Measurements from ENCODE around the gene CCDC40. TPM values are rescaled to one million over a fixed set of nuclear protein-coding genes. Genes with fewer than 3 reads are reported as not detected.

CCDC40 gene
- total and polyA plus RNA-seq, 9 of the 15 experiments (the other 6 are each of a cell fraction or from before 2014, with no cell fraction given): 0.07 to 0.33 TPM; not detected in 7

DNA sequence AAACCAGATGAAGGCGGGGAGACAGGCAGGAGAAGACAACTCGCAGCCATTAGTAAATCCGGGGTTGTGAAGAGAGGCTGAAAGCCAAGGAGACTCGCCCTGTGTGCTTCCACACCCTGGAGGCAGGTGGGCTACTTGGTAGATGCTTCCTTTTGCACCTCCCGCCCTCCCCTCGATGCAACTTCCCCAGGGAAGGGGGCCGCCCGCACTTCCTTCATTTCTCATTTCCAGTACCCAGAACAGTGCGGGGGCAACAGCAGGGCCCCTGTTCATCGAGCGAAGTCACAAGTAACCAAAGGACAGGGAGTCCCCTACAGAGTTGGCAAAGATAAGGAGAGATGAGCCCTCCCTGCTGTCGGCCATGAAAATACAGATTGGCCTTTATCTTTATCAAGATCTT is 25.0 kb downstream of the CCDC40 start:
- ChIA-PET CTCF (ENCODE audit: low intra/inter-chr PET ratio) (no interaction called here), POLR2A (no interaction called here)
- Histone ChIP-seq H4K20me1 (replicated peaks; ENCODE audit: control insufficient read depth, insufficient read depth, low read length) (no peaks in the 10 kb centered on the region), H3K4me1 (replicated peaks in 1 of 2; ENCODE audit: control insufficient read depth in 2 of 2, insufficient read depth in 2 of 2, low read length in 2 of 2) (peaks cover 10 to 14% of the 10 kb centered on the region in 2 experiments), H3K36me3 (ENCODE audit: control insufficient read depth, insufficient read depth, low read length) (no peaks in the 10 kb centered on the region), H3K9me1 (ENCODE audit: control insufficient read depth, insufficient read depth, low read length) (no peaks in the 10 kb centered on the region), H3K27ac (ENCODE audit: extremely low read depth, low read depth, low read length) (no peak overlapping the region), H3K4me2 (ENCODE audit: insufficient read depth, low read length) (no peak overlapping the region), H3K79me2 (ENCODE audit: control insufficient read depth, insufficient read depth, low read length) (no peaks in the 10 kb centered on the region), H3K4me3 (no peak overlapping the region), H2AFZ (ENCODE audit: low read depth, low read length) (no peak overlapping the region), H3K27me3 (ENCODE audit: control insufficient read depth in 2 of 2, insufficient read depth in 2 of 2, low read length in 2 of 2) (peaks cover 26 to 56% of the 10 kb centered on the region in 2 experiments), H3K9ac (ENCODE audit: insufficient read depth in 1 of 2, low read depth in 2 of 2, low read length in 2 of 2) (no peak overlapping the region), H3K9me3 (replicated peaks; ENCODE audit: control insufficient read depth, insufficient read depth, low read depth, low read length) (no peaks in the 10 kb centered on the region)
- intact Hi-C loops (cut with micrococcal nuclease): no loop called here
- BruUV-seq (replicated peaks): no TSS peak
- WGBS (ENCODE audit: insufficient coverage, low coverage, missing lambda C conversion rate): 20% methylated on average over 11 of the region's 12 CpGs
- ATAC-seq (no peak), DNase-seq (ENCODE audit: extremely low read depth in 1 of 4, low spot score in 3 of 4) (no peak), FAIRE-seq (no peak)
- in situ Hi-C loops (cut with MboI): no loop called here
- TF ChIP-seq TRIM25 (IDR thresholded peaks at IDR 0.05; ENCODE audit: borderline replicate concordance): no peak
- no peak for TF ChIP-seq RBM39 (optimal IDR thresholded peaks at IDR 0.05; ENCODE audit: low read depth, low read length)
- TF ChIP-seq ZNF263 (CRISPR knock-in tag; IDR thresholded peaks at IDR 0.05; ENCODE audit: borderline replicate concordance): no peak
- no peak for TF ChIP-seq NRF1 (conservative IDR thresholded peaks at IDR 0.05 in 1 of 2, IDR thresholded peaks at IDR 0.05 in 1 of 2)
- no peak for TF ChIP-seq ZSCAN29 (IDR thresholded peaks at IDR 0.05)
- no peak for TF ChIP-seq NCOA6 (IDR thresholded peaks at IDR 0.05)
- peak; percentile 33 for TF ChIP-seq CBX2 (IDR thresholded peaks at IDR 0.05; ENCODE audit: insufficient read depth, low read length, poor library complexity, severe bottlenecking)
- TF ChIP-seq SMARCA5 (IDR thresholded peaks at IDR 0.05): no peak
- TF ChIP-seq SNRNP70 (optimal IDR thresholded peaks at IDR 0.05; ENCODE audit: low read depth, low read length): no peak

All from K562 (cell line).